KOPT-K1 (cell line): ENCODE data around the gene ACTG1.
A peak's percentile ranks its signal among the peaks of the same experiment; 100 is the strongest.

Experiments
- H3K27ac ChIP-seq: fragments of 200-600 bp; sonication (generic); 2 replicates; pipeline ENCODE4 v1.5.1; 2016; ENCODE audit warnings: antibody characterized with exemption, mild to moderate bottlenecking, low read depth, low read length; ENCODE audit not compliant: poor library complexity, severe bottlenecking
- H3K36me3 ChIP-seq: fragments of 200-600 bp; sonication (generic); 2 replicates; pipeline ENCODE4 v1.5.1; 2017; ENCODE audit warnings: antibody characterized with exemption, mild to moderate bottlenecking, low read length, moderate library complexity; ENCODE audit not compliant: insufficient read depth
- H3K9me3 ChIP-seq: fragments of 200-600 bp; sonication (generic); 2 replicates; pipeline ENCODE4 v1.5.1; 2017; ENCODE audit warnings: antibody characterized with exemption, low read length, mild to moderate bottlenecking; ENCODE audit not compliant: insufficient read depth, poor library complexity, severe bottlenecking

ACTG1 gene

GRCh38 chr17:81489012-81489997 is 23.3 kb downstream of the ACTG1 start:
- H3K36me3 ChIP-seq: no peaks in the 10 kb centered on the region
- H3K9me3 ChIP-seq: no peaks in the 10 kb centered on the region
- H3K27ac ChIP-seq: peak overlapping the region; percentile 98

DNA sequence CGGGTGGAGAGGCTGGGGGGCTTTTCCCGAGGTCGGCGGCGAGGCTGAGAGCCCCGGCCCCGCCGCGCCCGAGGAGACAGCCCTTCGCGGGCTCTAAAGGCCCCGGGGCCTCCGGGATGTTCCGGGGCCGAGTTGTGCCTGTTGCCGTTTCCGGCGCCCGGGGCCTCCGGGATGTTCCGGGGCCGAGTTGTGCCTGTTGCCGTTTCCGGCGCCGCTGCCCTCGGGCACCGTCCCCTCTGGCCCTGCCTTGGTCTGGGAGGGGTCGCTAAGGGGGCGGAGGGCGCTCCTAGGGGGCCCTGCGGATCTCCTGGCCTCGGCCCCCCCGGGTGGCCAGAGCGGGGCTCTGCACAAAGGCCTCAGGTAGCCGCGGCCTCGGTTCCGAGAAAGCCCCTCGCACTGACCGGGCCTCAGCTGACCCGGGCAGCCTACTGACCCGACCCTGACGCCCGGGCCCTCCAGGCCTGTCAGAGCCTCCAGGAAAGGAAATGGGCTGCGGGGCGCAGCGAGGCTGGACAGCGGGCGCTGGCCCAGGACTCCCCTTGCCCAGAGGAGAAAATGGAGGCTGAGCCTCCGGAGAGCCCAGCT is 24.2 kb downstream of the ACTG1 start:
- Histone ChIP-seq H3K27ac (peak overlapping the region; percentile 98), H3K36me3 (no peaks in the 10 kb centered on the region)

GRCh38 chr17:81487487-81488275 is 24.9 kb downstream of the ACTG1 start:
- no peaks in the 10 kb centered on the region for H3K36me3 ChIP-seq
- H3K9me3 ChIP-seq: no peaks in the 10 kb centered on the region
- H3K27ac ChIP-seq: peak overlapping the region; percentile 98

More for the DNA sequence above, 24.2 kb downstream of the ACTG1 start:
- H3K9me3 ChIP-seq: no peaks in the 10 kb centered on the region

DNA sequence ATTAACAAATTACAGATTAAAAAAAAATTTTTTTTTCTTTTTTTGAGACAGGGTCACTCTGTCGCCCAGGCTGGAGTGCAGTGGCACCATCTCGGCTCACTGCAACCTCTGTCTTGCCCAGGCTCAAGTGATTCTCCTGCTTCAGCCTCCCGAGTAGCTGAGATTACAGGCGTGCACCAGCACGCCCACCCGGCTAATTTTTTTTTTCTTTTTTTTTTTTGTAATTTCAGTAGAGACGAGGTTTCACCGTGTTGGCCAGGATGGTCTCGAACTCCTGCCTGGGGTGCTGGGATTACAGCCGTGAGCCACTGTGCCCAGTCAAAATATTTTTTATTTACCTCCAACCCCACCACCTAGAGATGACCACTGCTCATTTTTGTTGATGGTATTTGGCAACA is 25.5 kb downstream of the ACTG1 start:
- Histone ChIP-seq H3K27ac (peak overlapping the region; percentile 98), H3K9me3 (no peaks in the 10 kb centered on the region), H3K36me3 (no peaks in the 10 kb centered on the region)

DNA sequence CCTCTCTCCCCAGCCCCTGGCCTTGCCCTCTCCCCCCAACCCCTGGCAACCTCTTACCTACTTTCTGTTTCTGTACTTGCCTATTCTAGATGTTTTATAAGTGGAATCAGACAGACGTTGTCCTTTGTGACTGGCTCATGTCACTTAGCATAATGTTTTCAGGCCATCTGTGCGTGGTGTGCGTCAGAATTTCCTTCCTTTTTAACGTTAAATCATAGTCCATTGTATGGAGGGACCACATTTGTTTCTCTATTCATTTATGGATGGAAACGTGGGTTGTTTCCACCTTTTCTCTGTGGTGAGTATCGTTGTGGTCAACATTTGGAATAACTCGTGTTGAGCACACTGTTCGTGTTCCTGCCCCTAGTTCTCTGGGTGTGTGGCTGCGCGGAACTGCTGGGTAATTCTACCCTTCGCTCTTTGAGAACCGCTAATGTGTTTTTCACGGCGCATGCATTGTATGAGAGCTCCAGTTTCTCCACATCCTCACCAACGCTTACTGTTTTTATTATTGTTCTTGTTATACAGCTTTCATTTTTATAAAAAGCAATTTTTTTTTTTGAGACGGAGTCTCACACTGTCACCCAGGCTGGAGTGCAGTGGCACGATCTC is 26.3 kb downstream of the ACTG1 start:
- no peaks in the 10 kb centered on the region for H3K9me3 ChIP-seq
- peak overlapping the region; percentile 98 for H3K27ac ChIP-seq
- no peaks in the 10 kb centered on the region for H3K36me3 ChIP-seq

DNA sequence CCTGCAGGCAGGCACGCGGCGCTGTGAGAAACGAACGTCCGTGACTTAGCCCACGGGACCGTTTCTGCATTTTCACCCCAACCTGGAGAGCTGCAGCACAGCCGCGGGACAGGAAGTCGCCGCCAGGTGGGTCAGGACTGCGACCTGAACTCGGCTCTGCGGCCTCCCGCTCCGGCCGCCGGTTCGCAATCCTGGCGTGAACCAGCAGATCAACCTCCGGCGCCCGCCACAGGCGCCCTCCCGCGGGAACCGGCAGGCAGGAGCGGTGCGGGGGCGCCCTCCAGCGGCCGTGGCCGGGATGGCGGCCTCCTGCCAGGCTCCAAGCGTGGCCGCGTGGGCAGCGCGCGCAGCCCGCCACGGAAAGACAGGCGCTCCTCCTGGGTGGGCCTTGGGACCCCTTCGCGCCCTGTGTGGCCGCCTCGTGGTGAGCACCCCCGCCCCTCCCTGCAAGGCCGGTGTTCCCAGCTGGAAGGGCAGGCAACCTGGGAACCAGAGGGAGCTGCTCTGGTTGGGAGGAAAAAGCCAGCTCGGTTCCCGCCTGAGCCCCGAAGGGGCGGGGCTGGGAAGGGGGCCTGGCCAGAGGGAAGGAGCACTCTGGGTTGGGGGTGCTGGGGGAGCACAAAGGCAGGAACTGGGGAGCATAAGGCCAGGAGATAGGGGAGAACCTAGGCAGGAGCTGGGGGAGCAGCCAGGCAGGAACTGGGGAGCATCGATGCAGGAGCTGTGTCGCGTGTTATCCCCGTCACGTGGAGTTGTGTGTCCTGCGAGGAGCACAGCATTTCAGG is 28.2 kb downstream of the ACTG1 start:
- H3K9me3 ChIP-seq: no peaks in the 10 kb centered on the region
- no peaks in the 10 kb centered on the region for H3K36me3 ChIP-seq
- H3K27ac ChIP-seq: peak overlapping the region; percentile 98

GRCh38 chr17:81483862-81484194 is 28.8 kb downstream of the ACTG1 start:
- Histone ChIP-seq H3K36me3 (no peaks in the 10 kb centered on the region), H3K27ac (peak overlapping the region; percentile 98), H3K9me3 (no peaks in the 10 kb centered on the region)

GRCh38 chr17:81483085-81483861 is 29.3 kb downstream of the ACTG1 start:
- no peaks in the 10 kb centered on the region for H3K36me3 ChIP-seq

GRCh38 chr17:81482673-81483072 is 29.9 kb downstream of the ACTG1 start:
- Histone ChIP-seq H3K27ac (peak overlapping the region; percentile 98), H3K9me3 (no peaks in the 10 kb centered on the region), H3K36me3 (no peaks in the 10 kb centered on the region)

More at GRCh38 chr17:81483085-81483861, 29.3 kb downstream of the ACTG1 start:
- no peaks in the 10 kb centered on the region for H3K9me3 ChIP-seq
- peak overlapping the region; percentile 98 for H3K27ac ChIP-seq

DNA sequence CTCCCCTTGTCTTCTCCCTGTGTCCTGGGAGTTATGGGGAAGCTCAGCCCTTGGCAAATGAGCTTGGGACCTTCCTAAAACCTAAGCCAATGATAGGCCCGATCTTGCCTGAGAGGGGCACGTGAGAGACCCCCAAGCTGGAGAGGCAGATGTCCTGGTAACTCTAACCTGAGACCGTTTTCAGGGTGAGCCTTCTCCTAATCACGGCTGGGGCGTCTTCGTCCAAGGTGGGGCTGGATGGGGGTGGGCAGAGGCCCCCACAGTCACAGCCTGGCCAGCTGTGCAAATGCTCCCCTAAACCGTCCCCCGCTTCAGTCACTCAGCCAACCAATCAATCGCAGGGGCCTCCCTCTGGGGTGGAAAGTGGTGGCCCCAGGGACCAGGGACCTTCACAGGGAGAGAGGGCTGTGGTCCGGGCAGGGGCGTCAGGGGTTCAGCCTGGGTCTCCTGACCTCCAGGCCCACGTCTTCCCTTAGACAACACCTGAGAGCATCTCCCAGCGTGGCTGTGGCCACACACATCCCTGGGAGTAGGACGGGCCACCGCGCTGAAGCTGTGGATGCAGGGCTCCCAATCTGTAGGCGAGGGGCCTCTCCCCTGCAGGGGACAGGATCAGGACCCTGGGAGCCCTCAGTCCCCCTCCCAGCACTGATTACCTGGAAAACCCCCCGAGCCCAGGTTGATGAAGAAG is 30.6 kb downstream of the ACTG1 start:
- Histone ChIP-seq H3K27ac (peak overlapping the region; percentile 98), H3K36me3 (no peaks in the 10 kb centered on the region), H3K9me3 (no peaks in the 10 kb centered on the region)

DNA sequence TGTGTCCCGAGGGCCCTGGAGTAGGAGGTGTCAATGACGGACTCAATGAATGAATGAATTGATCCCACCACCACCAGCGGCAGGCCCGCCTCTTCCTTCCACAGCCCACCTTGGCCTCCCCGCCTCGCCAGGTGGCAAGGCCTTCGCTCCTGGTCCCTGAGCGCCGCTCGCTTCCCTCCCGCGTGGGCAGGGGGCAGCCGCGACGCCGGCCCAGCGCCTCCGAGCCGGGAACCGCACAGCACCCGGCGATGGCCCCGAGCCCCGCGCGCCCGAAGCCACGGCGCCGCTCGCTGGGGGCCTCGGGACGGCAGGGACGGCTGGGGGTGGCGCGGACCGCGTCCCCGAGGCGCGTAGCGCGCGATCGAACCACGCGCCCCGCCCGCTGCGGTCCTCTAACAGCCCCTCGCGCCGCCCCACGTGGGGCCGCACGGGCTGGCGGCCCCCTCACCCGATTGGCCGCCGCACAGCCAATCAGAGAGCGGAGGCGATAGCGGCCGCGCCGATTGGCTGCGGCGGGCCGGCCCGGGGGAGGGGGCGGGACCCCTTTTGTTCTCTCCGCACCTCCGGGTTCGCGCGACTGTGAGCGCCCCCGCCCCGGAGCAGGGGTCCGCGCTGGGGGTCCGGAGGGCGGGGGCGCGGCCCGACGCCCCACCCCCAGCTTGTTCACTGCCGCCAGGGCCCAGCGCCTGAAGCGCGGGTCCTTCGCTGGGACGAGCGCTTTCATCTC is 31.4 kb downstream of the ACTG1 start:
- H3K27ac ChIP-seq: peak overlapping the region; percentile 98
- H3K36me3 ChIP-seq: no peaks in the 10 kb centered on the region
- no peaks in the 10 kb centered on the region for H3K9me3 ChIP-seq

- Histone ChIP-seq H3K9me3 (no peaks in the 10 kb centered on the region), H3K27ac (peak overlapping the region; percentile 98)
Observed at GRCh38 chr17:81480140-81481072, 32.2 kb downstream of the ACTG1 start.

More at GRCh38 chr17:81480140-81481072, 32.2 kb downstream of the ACTG1 start:
- no peaks in the 10 kb centered on the region for H3K36me3 ChIP-seq
